Endothelial cell of umbilical vein (primary cell): ENCODE measurements around the gene AVPR2. TPM values are rescaled to one million over a fixed set of nuclear protein-coding genes. Genes with fewer than 3 reads are reported as not detected.

Source experiments
- BruUV-seq: library from RNA; stranded (reverse); fragments of 400-500 nt; replicated peaks from 2 replicates; lab custom pipeline; 2021; lab: Mats Ljungman, UMichigan
- CTCF ChIA-PET: fragments of 300-600, 350-600 bp; sonication (Branson Sonifier 250); formaldehyde crosslinking; loops from one replicate; lab custom pipeline; 2021; ENCODE audit warnings: antibody characterized with exemption, inconsistent platforms; lab: Charles Lee
- POLR2A ChIA-PET: fragments of 300-600, 350-600 bp; sonication (Branson Sonifier 250); formaldehyde crosslinking; loops from one replicate; lab custom pipeline; 2021; ENCODE audit warnings: antibody characterized with exemption, inconsistent platforms; lab: Charles Lee
- DNase-seq: peaks from one replicate; pipeline ENCODE4 v3.0.0-alpha.2; 2011; ENCODE audit warnings: low read depth, low spot score
- FAIRE-seq: peaks from 2 replicates; lab custom pipeline; 2011; peaks lifted over from hg19 to GRCh38; lab: Jason Lieb, UNC
- H2AFZ ChIP-seq: 2 replicates; pipeline ENCODE4 v1.6.0; 2012; ENCODE audit warnings: low read depth, low read length, control low read depth, inconsistent platforms
- H3K27ac ChIP-seq: 2 replicates; pipeline ENCODE4 v1.5.1; 2011; ENCODE audit warnings: low read depth, mild to moderate bottlenecking, control low read depth, low read length, moderate library complexity; ENCODE audit not compliant: insufficient read depth
- H3K27me3 ChIP-seq, 2 experiments: 2 replicates each; pipeline versions ENCODE4 v1.6.0 to v1.6.1; 2011; ENCODE audit warnings: low read length in 2 of 2, mixed read lengths in 1 of 2; ENCODE audit not compliant: control insufficient read depth in 2 of 2, insufficient read depth in 2 of 2
- H3K36me3 ChIP-seq, 2 experiments: 2 replicates in 1 of 2; 3 replicates in 1 of 2; pipeline ENCODE4 v1.5.1; 2011; ENCODE audit warnings: low read length in 2 of 2, mild to moderate bottlenecking in 1 of 2, moderate library complexity in 1 of 2; ENCODE audit not compliant: control insufficient read depth in 2 of 2, insufficient read depth in 2 of 2; ENCODE audit errors: extremely low read depth in 1 of 2
- H3K4me1 ChIP-seq: 3 replicates; pipeline ENCODE4 v1.5.1; 2011; ENCODE audit warnings: mild to moderate bottlenecking, low read length; ENCODE audit not compliant: control insufficient read depth, insufficient read depth; ENCODE audit errors: extremely low read depth
- H3K4me2 ChIP-seq: 2 replicates; pipeline ENCODE4 v1.6.1; 2011; ENCODE audit warnings: low read length, control low read depth, mixed read lengths; ENCODE audit not compliant: insufficient read depth
- H3K4me3 ChIP-seq, 3 experiments: fragments of 200-600 bp in 1 of 3; sonication (generic), shearing (Covaris generic) in 1 of 3; replicated peaks in 1 of 3; 2 replicates each; pipeline ENCODE4 v1.5.1; 2011 to 2016; ENCODE audit warnings: control low read depth in 3 of 3, low read length in 3 of 3, mild to moderate bottlenecking in 2 of 3, inconsistent platforms in 1 of 3, low read depth in 1 of 3, moderate library complexity in 1 of 3; ENCODE audit not compliant: insufficient read depth in 1 of 3
- H3K79me2 ChIP-seq: 2 replicates; pipeline ENCODE4 v1.6.0; 2012; ENCODE audit warnings: low read length, inconsistent platforms; ENCODE audit not compliant: control insufficient read depth, insufficient read depth
- H3K9ac ChIP-seq: replicated peaks from 2 replicates; pipeline ENCODE3; 2011; ENCODE audit warnings: low read length, control low read depth; ENCODE audit not compliant: insufficient read depth; ENCODE audit errors: extremely low read depth
- H3K9me1 ChIP-seq: replicated peaks from 3 replicates; pipeline ENCODE4 v1.6.0; 2011; ENCODE audit warnings: mild to moderate bottlenecking, low read length; ENCODE audit not compliant: control insufficient read depth, insufficient read depth; ENCODE audit errors: extremely low read depth
- H3K9me3 ChIP-seq: replicated peaks from 2 replicates; pipeline ENCODE4 v1.5.1; 2012; ENCODE audit warnings: low read length, inconsistent platforms; ENCODE audit not compliant: control insufficient read depth, insufficient read depth
- H4K20me1 ChIP-seq: replicated peaks from 2 replicates; pipeline ENCODE3; 2011; ENCODE audit warnings: mild to moderate bottlenecking, low read length; ENCODE audit not compliant: control insufficient read depth, insufficient read depth; ENCODE audit errors: extremely low read depth
- CTCF ChIP-seq, 2 donors: IDR thresholded peaks; 1 replicate in 1 of 2; 2 replicates in 1 of 2; pipeline ENCODE4 v1.5.1; 2011; ENCODE audit warnings: low read length in 2 of 2, mild to moderate bottlenecking in 2 of 2, moderate library complexity in 2 of 2, control low read depth in 1 of 2, inconsistent platforms in 1 of 2, low read depth in 1 of 2; ENCODE audit not compliant: insufficient read depth in 1 of 2; ENCODE audit errors: extremely low read depth in 1 of 2
- EZH2 ChIP-seq: IDR thresholded peaks from 2 replicates; pipeline ENCODE4 v1.6.1; 2012; ENCODE audit warnings: borderline replicate concordance, low read depth, mild to moderate bottlenecking, moderate library complexity, low read length, inconsistent platforms; ENCODE audit not compliant: severe bottlenecking
- FOS ChIP-seq: IDR thresholded peaks from 2 replicates; pipeline ENCODE4 v1.6.1; 2011; ENCODE audit warnings: mild to moderate bottlenecking, low read length, moderate library complexity, borderline replicate concordance; ENCODE audit not compliant: insufficient read depth
- GATA2 ChIP-seq: IDR thresholded peaks from 2 replicates; pipeline ENCODE4 v1.7.0; 2011; ENCODE audit warnings: low read depth, mild to moderate bottlenecking, moderate library complexity, mixed read lengths, low read length; ENCODE audit not compliant: insufficient read length, insufficient read depth
- JUN ChIP-seq: IDR thresholded peaks from 2 replicates; pipeline ENCODE4 v1.6.1; 2011; ENCODE audit warnings: borderline replicate concordance, low read depth; ENCODE audit not compliant: insufficient read length, insufficient read depth
- MAX ChIP-seq: IDR thresholded peaks from 2 replicates; pipeline ENCODE4 v1.6.1; 2011; ENCODE audit not compliant: insufficient read depth, insufficient read length
- MYC ChIP-seq: IDR thresholded peaks from one replicate; pipeline ENCODE4 v1.6.1; 2011; ENCODE audit warnings: mild to moderate bottlenecking, low read depth, low read length
- POLR2A ChIP-seq: IDR thresholded peaks from 2 replicates; pipeline ENCODE4 v1.6.1; 2012; ENCODE audit warnings: low read depth, mild to moderate bottlenecking, control low read depth, low read length
- POLR2AphosphoS5 ChIP-seq: IDR thresholded peaks from 2 replicates; pipeline ENCODE4 v1.6.1; 2012; ENCODE audit warnings: low read depth, mild to moderate bottlenecking, control low read depth, low read length, moderate library complexity; ENCODE audit not compliant: insufficient read depth
- dilution Hi-C: fragments of 300-500 bp; cut with MboI; formaldehyde crosslinking; loops from one replicate; pipeline ENCODE4 v1.15.0; 2019; ENCODE audit warnings: low sequenced_read_pairs; ENCODE audit not compliant: extremely low pct_ligation_motif_present
- intact Hi-C: fragments of 100-400 bp; cut with micrococcal nuclease; formaldehyde crosslinking; loops from one replicate; pipeline ENCODE4 v1.10.0; 2022
- polyA plus RNA-seq, 4 experiments: library from polyadenylated mRNA; depleted of rRNA in 3 of 4; stranded (reverse) in 3 of 4; unstranded in 1 of 4; fragments of >200 nt; gene quantifications; 2 replicates each; pipeline versions ENCODE4 v1.2.1 to v1.2.3, GENCODE V29; 2011 to 2012; ENCODE audit warnings: missing spikeins in 1 of 4
- total RNA-seq: library from RNA; stranded (reverse); gene quantifications from 2 replicates; pipeline ENCODE4 v1.2.3, GENCODE V29; 2021

AVPR2 gene
- total and polyA plus RNA-seq, 2 donors (not counting 3 experiments of a cell fraction or from before 2014, with no cell fraction given): not detected

- no TSS peak for BruUV-seq
- Histone ChIP-seq H3K27ac (no peak overlapping the region), H3K4me1 (no peaks in the 10 kb centered on the region)
Observed at GRCh38 chrX:153874366-153875125, 29.9 kb upstream of the AVPR2 start.

GRCh38 chrX:153875391-153876111 is 28.9 kb upstream of the AVPR2 start:
- Histone ChIP-seq H2AFZ (no peak overlapping the region), H3K4me3 (no peak overlapping the region), H3K27ac (no peak overlapping the region), H3K79me2 (no peaks in the 10 kb centered on the region), H3K9me1 (no peaks in the 10 kb centered on the region), H4K20me1 (no peaks in the 10 kb centered on the region), H3K36me3 (no peaks in the 10 kb centered on the region), H3K4me2 (no peak overlapping the region), H3K4me1 (no peaks in the 10 kb centered on the region), H3K9ac (no peak overlapping the region), H3K27me3 (peaks cover 3 to 5% of the 10 kb centered on the region in 2 experiments), H3K9me3 (no peaks in the 10 kb centered on the region)
- CTCF ChIA-PET: no interaction called here
- POLR2A ChIA-PET: interaction anchor here (0.7 kb wide), 1 partner anchor 25 kb away, joined by 15 read pairs; no protein-coding TSS in a partner anchor
- BruUV-seq: no TSS peak
- peak; percentile 40 for FAIRE-seq
- dilution Hi-C loops (no loop called here), intact Hi-C loops (loop anchor here (10.0 kb wide), 1 partner anchor 81 kb away; the partner anchor contains the start of genes IDH3G and SSR4)
- peak; percentile 39 for DNase-seq
- TF ChIP-seq MYC: no peak
- no peak for TF ChIP-seq MAX
- no peak for TF ChIP-seq EZH2
- TF ChIP-seq FOS: no peak
- no peak for TF ChIP-seq POLR2AphosphoS5
- no peak for TF ChIP-seq CTCF (IDR thresholded peaks at IDR 0.05; ENCODE audit: extremely low read depth in 1 of 2, insufficient read depth in 1 of 2, low read depth in 1 of 2, low read length in 2 of 2)
- no peak for TF ChIP-seq GATA2
- TF ChIP-seq JUN: no peak
- no peak for TF ChIP-seq POLR2A

More at GRCh38 chrX:153874366-153875125, 29.9 kb upstream of the AVPR2 start:
- dilution Hi-C loops (no loop called here), intact Hi-C loops (loop anchor here (10.0 kb wide), 1 partner anchor 80 kb away; the partner anchor contains the start of genes IDH3G and SSR4)
- no peaks in the 10 kb centered on the region for H3K9me3 ChIP-seq
- CTCF ChIA-PET: no interaction called here
- H2AFZ ChIP-seq: no peak overlapping the region
- H3K27me3 ChIP-seq: no peaks in the 10 kb centered on the region
- H3K4me2 ChIP-seq: no peak overlapping the region
- no peak overlapping the region for H3K4me3 ChIP-seq
- no peak for TF ChIP-seq EZH2
- no peaks in the 10 kb centered on the region for H3K9me1 ChIP-seq
- H3K36me3 ChIP-seq: no peaks in the 10 kb centered on the region
- H3K9ac ChIP-seq: no peak overlapping the region
- POLR2A ChIA-PET: no interaction called here
- no peaks in the 10 kb centered on the region for H3K79me2 ChIP-seq
- no peak for FAIRE-seq
- H4K20me1 ChIP-seq: no peaks in the 10 kb centered on the region
- no peak for DNase-seq
